HAP-1 (cell line): ENCODE data around the gene DSG1.
"Not testable (repeated sequence)": the region's sequence is repeated elsewhere in the genome, so short reads cannot be mapped to it uniquely, and the experiment has no call there.

Source experiments
- DNase-seq, 2 experiments: peaks; one replicate each; pipeline ENCODE4 v3.0.0-alpha.2; 2016 to 2020; ENCODE audit warnings: low spot score in 2 of 2
- H3K27me3 ChIP-seq: fragments of 250-450 bp; sonication (Bioruptor Pico); 2 replicates; pipeline ENCODE4 v1.5.1; 2020; ENCODE audit warnings: low read depth, mild to moderate bottlenecking, moderate library complexity
- H3K36me3 ChIP-seq: fragments of 250-450 bp; sonication (Bioruptor Pico); replicated peaks from 2 replicates; pipeline ENCODE4 v1.5.1; 2020; ENCODE audit warnings: mild to moderate bottlenecking
- H3K4me1 ChIP-seq: fragments of 250-450 bp; sonication (Bioruptor Pico); 2 replicates; pipeline ENCODE4 v1.5.1; 2020; ENCODE audit warnings: mild to moderate bottlenecking
- H3K4me3 ChIP-seq: fragments of 250-450 bp; sonication (Bioruptor Pico); 2 replicates; pipeline ENCODE4 v1.5.1; 2020; ENCODE audit warnings: mild to moderate bottlenecking, moderate library complexity
- H3K9me3 ChIP-seq: fragments of 250-450 bp; sonication (Bioruptor Pico); 2 replicates; pipeline ENCODE4 v1.5.1; 2020; ENCODE audit warnings: mild to moderate bottlenecking, moderate library complexity
- in situ Hi-C: fragments of 300-500 bp; cut with MboI; formaldehyde crosslinking; loops from 3 replicates; pipeline ENCODE4 v1.14.3; 2020; ENCODE audit warnings: low sequenced_read_pairs, inconsistent platforms, mixed read lengths

DSG1 gene

DNA sequence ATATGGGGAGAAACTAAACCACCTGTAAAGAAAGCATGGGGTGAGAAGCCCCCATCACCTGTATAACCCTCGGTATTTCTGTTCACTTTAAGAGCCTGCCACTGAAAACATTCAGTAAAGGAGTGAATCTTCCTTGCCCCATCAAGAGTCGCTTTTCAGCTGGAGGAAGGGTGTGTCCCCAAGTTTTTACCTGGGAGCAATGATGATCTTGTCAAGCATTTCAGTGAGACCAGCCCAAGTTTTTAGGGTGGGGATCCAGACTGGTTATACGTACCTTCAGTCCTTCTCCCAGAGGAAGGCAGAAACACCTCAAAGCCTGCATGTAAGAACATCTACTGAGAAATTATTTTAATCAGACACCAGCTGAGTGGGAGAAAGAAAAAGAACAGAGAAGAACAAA is at the start of gene DSG1:
DSG1 (plus strand) TSS at position 301 of the 400 bp plus-strand sequence. CDS start 141 bp downstream, outside the sequence.
- no peaks in the 10 kb centered on the region for H3K36me3 ChIP-seq
- no peaks in the 10 kb centered on the region; the same call in 1 of the 2 replicates for H3K4me1 ChIP-seq
- DNase-seq: no peak
- no peaks in the 10 kb centered on the region for H3K9me3 ChIP-seq
- in situ Hi-C loops: no loop called here
- H3K4me3 ChIP-seq: no peak within 1 kb of the TSS
- H3K27me3 ChIP-seq: no peaks in the 10 kb centered on the region

DNA sequence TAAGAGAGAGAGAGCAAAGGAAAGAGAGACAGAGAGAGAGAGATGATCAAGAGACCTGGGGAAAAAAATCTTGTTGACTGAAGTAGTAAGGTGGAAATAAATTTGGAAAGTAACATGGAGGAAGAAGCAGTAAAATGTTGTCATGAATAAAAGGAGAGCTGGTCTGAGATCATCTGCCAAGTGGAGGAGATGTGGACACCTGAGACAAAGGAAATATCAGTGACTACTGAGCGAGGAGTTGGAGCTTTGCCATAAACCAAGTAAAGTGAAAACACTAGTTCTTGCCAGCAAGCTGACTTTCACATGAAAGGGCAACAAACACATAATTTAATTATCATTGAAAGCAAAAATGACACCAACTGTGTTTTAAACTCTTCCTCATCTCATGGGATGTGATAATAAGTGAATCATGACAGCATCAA is 49.0 kb upstream of the DSG1 start:
- in situ Hi-C loops: no loop called here
- Histone ChIP-seq H3K36me3 (no peaks in the 10 kb centered on the region), H3K27me3 (no peaks in the 10 kb centered on the region), H3K4me1 (0 out of 2 replicates have a peak, but pooled peaks cover 3% of the 10 kb centered on the region), H3K4me3 (no peak overlapping the region), H3K9me3 (no peaks in the 10 kb centered on the region)
- DNase-seq: no peak

- peaks cover 8% of the 10 kb centered on the region for H3K4me1 ChIP-seq
- no peak for DNase-seq
- H3K27me3 ChIP-seq: no peaks in the 10 kb centered on the region
- no peaks in the 10 kb centered on the region for H3K9me3 ChIP-seq
- no peaks in the 10 kb centered on the region for H3K36me3 ChIP-seq
- in situ Hi-C loops: no loop called here
- H3K4me3 ChIP-seq: no peak overlapping the region
These were observed 48.4 kb upstream of the DSG1 start for GRCh38 chr18:31269566-31269965.

- Histone ChIP-seq H3K4me1 (peaks cover 15% of the 10 kb centered on the region), H3K27me3 (no peaks in the 10 kb centered on the region), H3K9me3 (no peaks in the 10 kb centered on the region), H3K4me3 (no peak overlapping the region), H3K36me3 (no peaks in the 10 kb centered on the region)
- no peak for DNase-seq
- in situ Hi-C loops: no loop called here
These were observed 47.4 kb upstream of the DSG1 start for GRCh38 chr18:31270578-31270977.

DNA sequence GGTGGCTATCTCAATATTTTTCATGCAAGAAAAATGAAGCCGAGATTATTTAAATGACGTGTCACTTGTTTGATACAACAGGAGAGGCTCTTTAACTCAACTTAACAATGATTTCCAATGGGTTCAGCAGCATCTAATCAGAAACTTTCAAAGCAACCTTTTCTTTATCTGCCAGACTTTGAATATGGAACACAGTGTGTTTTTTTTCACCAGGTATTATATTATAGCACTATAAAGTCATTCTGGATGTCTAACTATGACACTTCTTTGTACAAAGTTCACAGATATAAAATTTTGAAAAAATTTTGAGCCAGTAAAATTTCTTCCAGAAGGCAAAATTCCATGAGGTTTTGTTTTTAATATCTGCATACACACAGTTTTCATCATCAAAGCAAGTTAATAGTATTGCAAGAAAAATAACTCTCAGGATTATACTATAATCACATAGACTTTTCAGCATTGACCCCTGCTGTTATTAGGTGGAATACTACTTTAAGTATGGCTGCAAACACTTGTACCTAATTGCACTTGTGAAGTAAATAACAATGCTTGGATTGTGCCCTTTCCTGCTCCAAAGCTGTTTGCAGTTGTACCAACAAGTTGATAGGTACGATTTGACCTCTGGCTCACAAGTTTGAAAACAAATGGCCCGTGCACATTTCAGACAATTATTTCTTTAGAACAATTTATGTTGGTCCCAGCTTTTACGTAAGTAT is 44.0 kb upstream of the DSG1 start:
- no peak for DNase-seq
- no peaks in the 10 kb centered on the region for H3K9me3 ChIP-seq

GRCh38 chr18:31274931-31275330 is 43.0 kb upstream of the DSG1 start:
- Histone ChIP-seq H3K36me3 (no peaks in the 10 kb centered on the region), H3K4me1 (peaks cover 22% of the 10 kb centered on the region), H3K9me3 (no peaks in the 10 kb centered on the region), H3K27me3 (no peaks in the 10 kb centered on the region), H3K4me3 (no peak overlapping the region)
- in situ Hi-C loops: no loop called here
- DNase-seq: peak; percentile 75 to 76

More for the DNA sequence above, 44.0 kb upstream of the DSG1 start:
- Histone ChIP-seq H3K4me1 (peaks cover 22% of the 10 kb centered on the region), H3K4me3 (no peak overlapping the region), H3K36me3 (no peaks in the 10 kb centered on the region), H3K27me3 (no peaks in the 10 kb centered on the region)
- in situ Hi-C loops: no loop called here

- in situ Hi-C loops: no loop called here
- Histone ChIP-seq H3K27me3 (no peaks in the 10 kb centered on the region), H3K36me3 (no peaks in the 10 kb centered on the region), H3K9me3 (no peaks in the 10 kb centered on the region), H3K4me1 (peaks cover 22% of the 10 kb centered on the region), H3K4me3 (no peak overlapping the region)
- DNase-seq: no peak
These were observed 42.1 kb upstream of the DSG1 start for GRCh38 chr18:31275722-31276463.

DNA sequence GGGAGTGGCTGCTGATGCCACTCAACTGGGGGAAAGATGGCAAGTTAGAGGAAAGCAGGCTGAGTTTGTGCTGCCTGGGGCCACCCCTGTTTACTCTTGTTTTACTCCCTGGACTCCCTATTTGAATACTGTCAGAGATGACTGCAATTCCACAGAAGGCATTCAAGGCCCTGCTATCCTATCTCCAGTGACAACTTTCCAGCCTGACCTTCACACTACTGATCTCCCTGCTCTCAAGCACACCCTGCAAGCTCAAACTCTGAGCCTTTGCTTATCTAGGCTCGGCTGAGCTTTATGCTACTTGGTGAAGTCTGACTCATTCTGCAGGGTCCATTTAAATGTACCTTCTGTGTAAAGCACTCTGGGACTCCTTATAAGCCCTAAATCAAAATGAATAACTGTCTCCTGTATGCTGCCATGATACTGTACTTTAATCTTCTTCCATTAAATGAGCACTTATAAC is 39.3 kb upstream of the DSG1 start:
- no peaks in the 10 kb centered on the region for H3K9me3 ChIP-seq
- no peaks in the 10 kb centered on the region for H3K27me3 ChIP-seq
- in situ Hi-C loops: no loop called here
- H3K4me1 ChIP-seq: peaks cover 22% of the 10 kb centered on the region
- DNase-seq: no peak
- no peaks in the 10 kb centered on the region for H3K36me3 ChIP-seq
- H3K4me3 ChIP-seq: no peak overlapping the region

GRCh38 chr18:31280502-31280901 is 37.5 kb upstream of the DSG1 start:
- Histone ChIP-seq H3K27me3 (no peaks in the 10 kb centered on the region), H3K4me1 (peaks cover 8% of the 10 kb centered on the region), H3K4me3 (no peak overlapping the region), H3K9me3 (no peaks in the 10 kb centered on the region), H3K36me3 (no peaks in the 10 kb centered on the region)
- no peak for DNase-seq
- in situ Hi-C loops: no loop called here

GRCh38 chr18:31281437-31281836 is 36.5 kb upstream of the DSG1 start:
- no peaks in the 10 kb centered on the region for H3K36me3 ChIP-seq
- in situ Hi-C loops: no loop called here
- no peak for DNase-seq
- H3K27me3 ChIP-seq: no peaks in the 10 kb centered on the region
- no peaks in the 10 kb centered on the region; the same call in 1 of the 2 replicates for H3K4me1 ChIP-seq
- H3K9me3 ChIP-seq: no peaks in the 10 kb centered on the region
- no peak overlapping the region for H3K4me3 ChIP-seq

- DNase-seq, H3K36me3 ChIP-seq, H3K4me3 ChIP-seq, H3K4me1 ChIP-seq, H3K27me3 ChIP-seq, H3K9me3 ChIP-seq, in situ Hi-C loops: not testable (repeated sequence)
These were observed 28.5 kb upstream of the DSG1 start for GRCh38 chr18:31289446-31289845.

GRCh38 chr18:31291688-31292087 is 26.3 kb upstream of the DSG1 start:
- no peaks in the 10 kb centered on the region for H3K4me1 ChIP-seq
- in situ Hi-C loops: no loop called here
- no peaks in the 10 kb centered on the region for H3K9me3 ChIP-seq
- no peaks in the 10 kb centered on the region; the same call in 1 of the 2 replicates for H3K27me3 ChIP-seq
- H3K4me3 ChIP-seq: no peak overlapping the region
- DNase-seq: no peak
- no peaks in the 10 kb centered on the region for H3K36me3 ChIP-seq

DNA sequence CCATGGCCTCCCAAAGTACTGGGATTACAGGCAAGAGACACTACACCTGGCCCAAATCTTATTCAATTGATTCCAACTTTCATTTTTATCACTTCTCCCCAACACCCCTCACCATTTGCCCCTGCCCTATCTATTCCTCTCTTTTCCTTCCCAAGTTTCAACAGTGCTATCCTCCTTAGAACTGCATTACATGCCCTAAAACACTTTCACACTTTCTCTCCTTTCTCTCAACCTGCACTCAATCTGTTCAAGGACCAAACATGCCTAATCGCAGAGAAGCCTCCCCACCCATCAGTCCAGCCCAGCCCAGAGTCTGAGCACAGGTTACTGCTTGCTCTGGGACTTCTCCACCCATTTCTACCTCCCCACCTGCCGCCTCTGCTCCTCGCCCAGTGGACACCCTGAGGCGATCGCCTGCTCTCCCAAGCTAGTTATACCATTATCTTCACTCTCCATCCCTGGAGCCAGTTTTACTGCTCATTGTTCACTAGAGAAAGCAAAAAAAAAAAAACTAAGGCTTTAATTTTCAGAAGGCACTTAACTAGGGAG is 23.7 kb upstream of the DSG1 start:
- in situ Hi-C loops: no loop called here

GRCh38 chr18:31297248-31297647 is 20.7 kb upstream of the DSG1 start:
- in situ Hi-C loops: no loop called here
- Histone ChIP-seq H3K36me3 (no peaks in the 10 kb centered on the region), H3K9me3 (no peaks in the 10 kb centered on the region), H3K4me1 (peaks cover 7% of the 10 kb centered on the region), H3K27me3 (no peaks in the 10 kb centered on the region; the same call in 1 of the 2 replicates), H3K4me3 (no peak overlapping the region)
- DNase-seq: no peak

More for the DNA sequence above, 23.7 kb upstream of the DSG1 start:
- Histone ChIP-seq H3K9me3 (no peaks in the 10 kb centered on the region), H3K4me1 (no peaks in the 10 kb centered on the region), H3K4me3 (no peak overlapping the region), H3K36me3 (no peaks in the 10 kb centered on the region), H3K27me3 (no peaks in the 10 kb centered on the region; the same call in 1 of the 2 replicates)
- DNase-seq: no peak
